ENCODE results near the gene PLCB3.

DNA sequence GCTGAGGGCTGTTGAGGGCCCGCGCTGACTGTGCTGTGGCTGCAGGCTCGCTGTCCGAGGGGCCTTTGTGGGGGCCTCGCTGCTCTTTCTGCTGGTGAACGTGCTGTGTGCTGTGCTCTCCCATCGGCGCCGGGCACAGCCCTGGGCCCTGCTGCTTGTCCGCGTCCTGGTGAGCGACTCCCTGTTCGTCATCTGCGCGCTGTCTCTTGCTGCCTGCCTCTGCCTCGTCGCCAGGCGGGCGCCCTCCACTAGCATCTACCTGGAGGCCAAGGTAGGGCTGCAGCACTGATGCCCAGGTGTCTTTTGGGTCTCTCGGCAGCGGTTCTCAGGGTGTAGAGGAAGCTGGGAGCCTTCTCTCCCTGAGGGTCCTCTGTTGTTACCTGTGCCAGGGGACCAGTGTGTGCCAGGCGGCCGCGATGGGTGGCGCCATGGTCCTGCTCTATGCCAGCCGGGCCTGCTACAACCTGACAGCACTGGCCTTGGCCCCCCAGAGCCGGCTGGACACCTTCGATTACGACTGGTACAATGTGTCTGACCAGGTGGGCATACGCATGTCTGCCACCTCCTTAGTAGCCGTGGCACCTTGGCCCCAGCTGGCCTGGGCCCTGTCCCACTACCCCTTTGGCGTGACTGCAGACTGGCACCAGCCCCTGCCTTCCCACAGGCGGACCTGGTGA is 36.5 kb downstream of the PLCB3 start:
- no peak for TF ChIP-seq POLR2A (IDR thresholded peaks at IDR 0.05)
- TF ChIP-seq, protein P1, sequence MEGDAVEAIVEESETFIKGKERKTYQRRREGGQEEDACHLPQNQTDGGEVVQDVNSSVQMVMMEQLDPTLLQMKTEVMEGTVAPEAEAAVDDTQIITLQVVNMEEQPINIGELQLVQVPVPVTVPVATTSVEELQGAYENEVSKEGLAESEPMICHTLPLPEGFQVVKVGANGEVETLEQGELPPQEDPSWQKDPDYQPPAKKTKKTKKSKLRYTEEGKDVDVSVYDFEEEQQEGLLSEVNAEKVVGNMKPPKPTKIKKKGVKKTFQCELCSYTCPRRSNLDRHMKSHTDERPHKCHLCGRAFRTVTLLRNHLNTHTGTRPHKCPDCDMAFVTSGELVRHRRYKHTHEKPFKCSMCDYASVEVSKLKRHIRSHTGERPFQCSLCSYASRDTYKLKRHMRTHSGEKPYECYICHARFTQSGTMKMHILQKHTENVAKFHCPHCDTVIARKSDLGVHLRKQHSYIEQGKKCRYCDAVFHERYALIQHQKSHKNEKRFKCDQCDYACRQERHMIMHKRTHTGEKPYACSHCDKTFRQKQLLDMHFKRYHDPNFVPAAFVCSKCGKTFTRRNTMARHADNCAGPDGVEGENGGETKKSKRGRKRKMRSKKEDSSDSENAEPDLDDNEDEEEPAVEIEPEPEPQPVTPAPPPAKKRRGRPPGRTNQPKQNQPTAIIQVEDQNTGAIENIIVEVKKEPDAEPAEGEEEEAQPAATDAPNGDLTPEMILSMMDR (IDR thresholded peaks at IDR 0.05) = no peak
